ENCODE measurements around the gene DCPS. TPM values are rescaled to one million over a fixed set of nuclear protein-coding genes. Genes with fewer than 3 reads are reported as not detected.

DCPS gene
- total RNA-seq, 2 donors from 2014 or later, result 3.0 to 17.9 TPM

DNA sequence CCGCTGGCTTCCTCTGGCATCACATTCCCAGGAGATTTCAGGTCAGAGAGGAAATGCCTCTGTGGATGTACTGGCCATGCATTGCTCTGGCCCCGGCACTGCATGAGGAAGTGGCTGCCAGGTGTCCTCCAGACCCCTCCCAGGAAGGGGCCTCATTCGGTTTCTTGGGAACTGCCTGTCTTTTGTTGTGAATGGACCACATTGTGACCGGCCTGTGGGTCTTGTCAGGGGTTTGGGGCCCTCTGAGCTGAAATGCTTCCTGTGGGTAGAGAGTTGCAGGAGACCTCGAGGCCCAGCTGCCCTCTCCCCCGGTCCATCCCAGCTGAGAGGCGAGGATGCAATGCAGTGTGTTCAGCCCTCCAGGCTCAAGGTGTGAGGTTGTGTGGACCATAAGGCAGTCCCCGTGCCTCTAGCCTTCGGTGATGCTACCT is 32.8 kb downstream of the DCPS start:
- 76 to 100% methylated on average over 3 to 9 of the region's 9 CpGs for WGBS, 2 donors
- Histone ChIP-seq H3K4me1 (peaks cover 12% of the 10 kb centered on the region), H3K27ac (no peak overlapping the region), H3K4me3 (no peak overlapping the region), H3K9me3 (no peaks in the 10 kb centered on the region), H3K27me3 (no peaks in the 10 kb centered on the region), H3K36me3 (replicated peaks in 1 of 2; ENCODE audit: insufficient read depth in 1 of 2, low read depth in 2 of 2) (no peaks in the 10 kb centered on the region)
- ATAC-seq (no peak), DNase-seq (no peak)
- TF ChIP-seq, protein P1, sequence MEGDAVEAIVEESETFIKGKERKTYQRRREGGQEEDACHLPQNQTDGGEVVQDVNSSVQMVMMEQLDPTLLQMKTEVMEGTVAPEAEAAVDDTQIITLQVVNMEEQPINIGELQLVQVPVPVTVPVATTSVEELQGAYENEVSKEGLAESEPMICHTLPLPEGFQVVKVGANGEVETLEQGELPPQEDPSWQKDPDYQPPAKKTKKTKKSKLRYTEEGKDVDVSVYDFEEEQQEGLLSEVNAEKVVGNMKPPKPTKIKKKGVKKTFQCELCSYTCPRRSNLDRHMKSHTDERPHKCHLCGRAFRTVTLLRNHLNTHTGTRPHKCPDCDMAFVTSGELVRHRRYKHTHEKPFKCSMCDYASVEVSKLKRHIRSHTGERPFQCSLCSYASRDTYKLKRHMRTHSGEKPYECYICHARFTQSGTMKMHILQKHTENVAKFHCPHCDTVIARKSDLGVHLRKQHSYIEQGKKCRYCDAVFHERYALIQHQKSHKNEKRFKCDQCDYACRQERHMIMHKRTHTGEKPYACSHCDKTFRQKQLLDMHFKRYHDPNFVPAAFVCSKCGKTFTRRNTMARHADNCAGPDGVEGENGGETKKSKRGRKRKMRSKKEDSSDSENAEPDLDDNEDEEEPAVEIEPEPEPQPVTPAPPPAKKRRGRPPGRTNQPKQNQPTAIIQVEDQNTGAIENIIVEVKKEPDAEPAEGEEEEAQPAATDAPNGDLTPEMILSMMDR (IDR thresholded peaks at IDR 0.05), result no peak
- TF ChIP-seq POLR2A (IDR thresholded peaks at IDR 0.05), result no peak
- intact Hi-C loops (cut with DNase I), result no loop called here

DNA sequence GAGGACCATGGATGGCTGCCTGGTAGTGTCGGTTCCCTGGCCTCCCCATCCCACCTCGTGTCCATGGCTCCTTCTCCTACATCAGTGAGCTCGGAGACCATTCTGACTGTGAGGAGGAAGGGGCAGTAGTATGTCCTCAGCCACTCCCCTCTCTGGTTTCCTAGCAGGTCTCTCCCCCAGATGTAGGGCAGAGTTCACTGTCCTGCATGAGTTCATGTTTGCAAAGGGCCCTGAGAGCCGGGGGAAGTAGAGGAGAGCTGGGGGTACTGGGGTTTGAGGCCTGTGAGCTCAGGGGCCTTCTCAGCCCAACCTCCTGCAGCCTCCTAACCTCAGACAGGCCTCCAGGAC is 33.2 kb downstream of the DCPS start:
- no peak overlapping the region for H3K27ac ChIP-seq
- ATAC-seq (no peak), DNase-seq (no peak)
- H3K27me3 ChIP-seq, result no peaks in the 10 kb centered on the region
- no peaks in the 10 kb centered on the region for H3K36me3 ChIP-seq (replicated peaks in 1 of 2; ENCODE audit: insufficient read depth in 1 of 2, low read depth in 2 of 2)
- TF ChIP-seq, protein P1 (IDR thresholded peaks at IDR 0.05), result no peak
- TF ChIP-seq POLR2A (IDR thresholded peaks at IDR 0.05), result no peak
- no peak overlapping the region for H3K4me3 ChIP-seq
- 89 to 92% methylated on average over 4 of the region's 4 CpGs for WGBS, 2 donors
- H3K4me1 ChIP-seq, result peaks cover 12% of the 10 kb centered on the region
- no peaks in the 10 kb centered on the region for H3K9me3 ChIP-seq
- intact Hi-C loops (cut with DNase I), result no loop called here

DNA sequence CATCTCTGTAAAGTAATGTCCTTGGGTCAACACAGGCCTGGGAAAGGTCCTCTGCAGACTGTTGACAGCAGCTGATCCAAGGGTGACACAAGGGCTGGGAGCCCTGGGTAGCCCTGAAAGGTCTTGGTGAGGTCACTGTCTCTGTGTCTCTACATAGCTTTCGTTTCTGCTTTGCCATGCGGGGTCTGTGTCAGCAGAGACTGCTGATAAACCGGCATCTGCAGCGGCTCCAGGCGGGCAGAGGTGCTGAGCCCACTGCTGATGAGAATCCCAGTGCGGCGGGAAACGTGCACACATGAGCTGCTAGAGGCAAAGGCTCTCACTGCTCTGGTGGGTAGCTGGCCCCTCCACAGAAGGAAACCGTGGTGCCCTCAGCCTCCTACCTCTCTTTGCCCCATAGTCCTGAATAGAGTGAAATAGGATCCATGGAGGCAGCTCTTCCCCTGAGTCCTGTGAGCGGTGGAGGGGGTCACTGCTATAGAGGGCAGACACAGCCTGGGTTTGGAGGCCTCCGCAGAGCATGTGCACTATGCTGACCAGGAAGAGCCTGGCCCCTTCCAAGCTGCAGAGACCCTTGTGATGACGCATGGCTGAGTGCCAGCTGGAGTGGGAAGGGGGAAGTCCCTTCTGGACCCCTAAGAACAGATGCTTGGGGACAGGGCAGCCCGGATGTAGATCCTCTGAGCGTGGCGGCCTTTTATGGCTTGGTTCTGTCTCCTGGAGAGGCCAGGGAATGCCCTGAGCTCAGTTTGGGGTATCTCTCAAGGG is 33.8 kb downstream of the DCPS start:
- TF ChIP-seq POLR2A (IDR thresholded peaks at IDR 0.05), result no peak
- TF ChIP-seq, protein P1 (IDR thresholded peaks at IDR 0.05), result no peak
- no peak overlapping the region for H3K4me3 ChIP-seq
- 82 to 86% methylated on average over 8 to 14 of the region's 15 CpGs for WGBS, 2 donors
- ATAC-seq (no peak), DNase-seq (no peak)
- H3K27me3 ChIP-seq, result no peaks in the 10 kb centered on the region
- H3K9me3 ChIP-seq, result no peaks in the 10 kb centered on the region
- no peak overlapping the region for H3K27ac ChIP-seq
- H3K4me1 ChIP-seq, result peaks cover 12% of the 10 kb centered on the region
- intact Hi-C loops (cut with DNase I), result no loop called here
- no peaks in the 10 kb centered on the region for H3K36me3 ChIP-seq (replicated peaks in 1 of 2; ENCODE audit: insufficient read depth in 1 of 2, low read depth in 2 of 2)

DNA sequence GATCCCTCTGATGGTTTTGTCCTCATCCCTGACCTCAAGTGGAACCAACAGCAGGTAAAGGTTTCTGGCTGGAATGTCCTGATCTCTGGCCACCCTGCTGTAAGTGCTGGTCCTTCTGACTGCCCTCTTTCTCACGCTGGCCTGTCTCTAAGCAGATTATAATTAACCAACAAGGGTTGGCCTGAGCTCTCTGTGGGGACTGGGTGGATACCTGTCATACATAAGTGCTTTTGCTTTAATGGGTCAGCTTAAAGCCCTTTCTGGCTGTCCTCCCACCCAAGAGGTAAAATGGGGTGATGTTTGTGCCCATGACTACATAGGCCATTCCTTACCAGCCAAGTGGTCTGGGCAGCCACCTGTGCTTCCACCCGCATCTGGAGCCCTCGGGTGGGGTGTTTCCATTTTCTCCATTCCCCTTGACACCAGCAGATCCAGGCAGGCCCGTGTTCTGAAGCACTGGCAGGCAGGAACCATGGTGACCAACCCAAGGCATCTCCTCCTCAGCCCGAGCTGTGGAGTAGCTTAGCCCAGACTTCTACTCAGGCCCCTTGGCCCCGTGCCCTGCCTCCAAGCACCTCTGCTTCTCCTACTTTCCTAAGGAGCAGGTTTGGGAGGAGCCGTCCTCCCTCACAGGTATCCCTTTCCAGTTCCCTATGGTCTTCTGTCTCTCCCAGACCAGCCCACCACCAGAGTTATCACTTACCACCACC is 34.6 kb downstream of the DCPS start:
- Histone ChIP-seq H3K4me1 (peaks cover 12% of the 10 kb centered on the region), H3K27ac (no peak overlapping the region), H3K36me3 (replicated peaks in 1 of 2; ENCODE audit: insufficient read depth in 1 of 2, low read depth in 2 of 2) (no peaks in the 10 kb centered on the region), H3K27me3 (no peaks in the 10 kb centered on the region), H3K9me3 (no peaks in the 10 kb centered on the region), H3K4me3 (no peak overlapping the region)
- WGBS, 2 donors, result 91 to 98% methylated on average over 6 to 7 of the region's 7 CpGs
- no peak for ATAC-seq
- intact Hi-C loops (cut with DNase I), result no loop called here
- no peak for TF ChIP-seq POLR2A (IDR thresholded peaks at IDR 0.05)
- TF ChIP-seq, protein P1 (IDR thresholded peaks at IDR 0.05), result no peak
- no peak for DNase-seq

Measured in body of pancreas (tissue), 4 donors.